ENCODE results near the gene CCL4.
"Not testable (repeated sequence)": the region's sequence is repeated elsewhere in the genome, so short reads cannot be mapped to it uniquely, and the experiment has no call there.

CCL4 gene

DNA sequence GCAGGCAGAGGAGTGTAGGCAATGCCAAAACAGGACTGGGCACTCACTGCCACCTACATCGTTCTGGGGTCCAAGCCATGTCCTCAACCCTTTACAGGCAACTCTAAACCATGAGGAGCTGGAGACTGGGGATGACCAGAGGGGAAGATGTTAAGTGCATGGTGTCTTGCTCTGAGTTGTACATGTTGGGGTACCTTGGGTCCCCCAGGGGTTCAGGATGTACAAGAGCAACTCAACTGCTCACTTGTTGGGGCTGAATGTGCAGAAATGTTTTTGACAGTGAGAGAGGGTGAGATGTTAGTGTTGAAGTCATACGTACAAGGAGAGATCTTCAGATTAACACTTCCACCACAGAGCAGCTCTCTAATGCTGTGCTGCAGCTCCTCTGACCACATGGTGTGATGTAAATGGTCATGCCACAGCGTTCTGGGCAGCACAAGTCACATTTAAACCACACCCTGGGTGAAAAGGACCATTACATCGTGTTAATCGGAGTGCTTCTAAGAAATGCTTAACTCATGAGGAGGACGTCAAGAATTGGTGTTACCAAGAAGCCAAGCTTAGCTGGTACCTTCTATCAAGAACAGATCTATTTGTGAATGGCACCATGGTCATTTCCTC, 37.2 kb upstream of the CCL4 start:
- FAIRE-seq (no peak), DNase-seq (ENCODE audit: insufficient read length, low spot score) (no peak)
- TF ChIP-seq, protein P1, sequence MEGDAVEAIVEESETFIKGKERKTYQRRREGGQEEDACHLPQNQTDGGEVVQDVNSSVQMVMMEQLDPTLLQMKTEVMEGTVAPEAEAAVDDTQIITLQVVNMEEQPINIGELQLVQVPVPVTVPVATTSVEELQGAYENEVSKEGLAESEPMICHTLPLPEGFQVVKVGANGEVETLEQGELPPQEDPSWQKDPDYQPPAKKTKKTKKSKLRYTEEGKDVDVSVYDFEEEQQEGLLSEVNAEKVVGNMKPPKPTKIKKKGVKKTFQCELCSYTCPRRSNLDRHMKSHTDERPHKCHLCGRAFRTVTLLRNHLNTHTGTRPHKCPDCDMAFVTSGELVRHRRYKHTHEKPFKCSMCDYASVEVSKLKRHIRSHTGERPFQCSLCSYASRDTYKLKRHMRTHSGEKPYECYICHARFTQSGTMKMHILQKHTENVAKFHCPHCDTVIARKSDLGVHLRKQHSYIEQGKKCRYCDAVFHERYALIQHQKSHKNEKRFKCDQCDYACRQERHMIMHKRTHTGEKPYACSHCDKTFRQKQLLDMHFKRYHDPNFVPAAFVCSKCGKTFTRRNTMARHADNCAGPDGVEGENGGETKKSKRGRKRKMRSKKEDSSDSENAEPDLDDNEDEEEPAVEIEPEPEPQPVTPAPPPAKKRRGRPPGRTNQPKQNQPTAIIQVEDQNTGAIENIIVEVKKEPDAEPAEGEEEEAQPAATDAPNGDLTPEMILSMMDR (IDR thresholded peaks at IDR 0.05; ENCODE audit: insufficient read depth, missing control alignments), result no peak

DNA sequence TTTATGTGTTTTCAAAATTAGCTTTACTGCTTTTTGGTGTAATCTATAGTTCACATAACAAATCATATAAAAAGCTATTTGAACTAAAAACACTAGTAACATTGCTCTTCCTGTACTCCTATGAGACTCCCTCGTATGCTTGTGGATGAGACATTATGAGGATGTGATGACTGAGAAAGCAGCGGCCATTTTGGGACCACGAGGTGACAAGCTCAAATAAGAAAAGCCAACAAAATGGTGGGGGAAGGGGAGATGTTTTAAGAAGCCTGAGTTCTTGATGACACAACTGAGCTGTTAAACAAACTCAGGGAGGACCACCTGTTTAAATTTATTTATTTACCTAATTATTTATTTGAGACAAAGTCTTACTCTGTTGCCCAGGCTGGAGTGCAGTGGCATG, 35.1 kb upstream of the CCL4 start:
- TF ChIP-seq, protein P1 (IDR thresholded peaks at IDR 0.05; ENCODE audit: insufficient read depth, missing control alignments), result no peak
- no peak for DNase-seq (ENCODE audit: insufficient read length, low spot score)
- FAIRE-seq, result no peak

DNA sequence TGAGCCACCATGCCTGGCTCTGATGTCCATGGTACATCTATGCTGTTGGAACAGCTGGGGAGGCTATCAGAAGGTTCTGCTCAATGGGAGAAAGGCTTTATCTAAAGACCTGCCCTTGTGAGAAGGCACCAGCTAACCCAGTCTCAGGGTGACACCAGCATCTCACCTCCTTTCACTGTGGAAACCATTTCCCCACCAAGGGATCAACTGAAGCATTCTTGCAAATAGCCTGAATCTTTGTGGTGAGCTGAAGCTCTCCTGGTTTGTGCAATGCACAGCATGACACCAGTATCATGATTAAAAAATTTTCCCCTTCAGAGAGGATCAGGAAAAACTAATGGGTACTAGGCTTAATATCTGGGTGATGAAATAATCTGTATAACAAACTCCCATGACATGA, 34.5 kb upstream of the CCL4 start:
- FAIRE-seq (no peak), DNase-seq (ENCODE audit: insufficient read length, low spot score) (no peak)
- TF ChIP-seq, protein P1 (IDR thresholded peaks at IDR 0.05; ENCODE audit: insufficient read depth, missing control alignments), result no peak

DNA sequence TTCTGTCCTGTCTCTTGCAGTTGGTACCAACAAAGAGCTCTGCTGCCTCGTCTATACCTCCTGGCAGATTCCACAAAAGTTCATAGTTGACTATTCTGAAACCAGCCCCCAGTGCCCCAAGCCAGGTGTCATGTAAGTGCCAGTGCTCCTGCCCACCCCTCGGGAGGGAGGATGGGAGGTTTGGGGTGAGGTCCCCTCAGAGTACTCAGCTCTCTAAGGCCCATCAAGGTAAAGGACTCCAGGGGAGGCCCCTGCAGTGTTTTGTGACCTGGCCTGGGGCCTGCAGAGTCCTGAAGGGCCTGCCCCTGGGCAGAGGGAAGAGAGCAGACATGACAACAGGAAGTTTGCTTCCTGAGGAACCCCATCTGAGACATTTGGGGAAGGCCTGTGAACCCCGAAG, 33.2 kb upstream of the CCL4 start:
- TF ChIP-seq, protein P1 (IDR thresholded peaks at IDR 0.05; ENCODE audit: insufficient read depth, missing control alignments), result no peak
- FAIRE-seq, result no peak
- DNase-seq (ENCODE audit: insufficient read length, low spot score), result no peak

DNA sequence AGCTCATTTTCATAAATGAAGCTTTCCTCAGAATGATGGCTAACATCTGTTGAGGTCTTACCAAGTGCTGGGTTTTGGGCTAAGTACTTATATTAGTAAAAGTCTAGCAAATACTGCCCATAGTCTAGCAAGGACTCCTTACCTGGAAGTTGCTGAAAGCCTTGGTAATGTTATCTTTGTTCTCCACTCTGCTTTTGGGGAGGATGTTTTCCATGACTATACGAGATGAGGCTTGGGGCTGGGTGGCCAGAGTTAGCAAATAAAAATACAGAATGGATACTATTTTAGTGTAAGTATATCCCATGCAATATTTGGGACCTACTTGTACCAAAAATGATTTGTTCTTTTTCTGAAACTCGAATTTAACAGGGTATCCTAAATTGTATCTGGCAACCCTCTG, 31.9 kb upstream of the CCL4 start:
- TF ChIP-seq, protein P1 (IDR thresholded peaks at IDR 0.05; ENCODE audit: insufficient read depth, missing control alignments), result no peak

DNA sequence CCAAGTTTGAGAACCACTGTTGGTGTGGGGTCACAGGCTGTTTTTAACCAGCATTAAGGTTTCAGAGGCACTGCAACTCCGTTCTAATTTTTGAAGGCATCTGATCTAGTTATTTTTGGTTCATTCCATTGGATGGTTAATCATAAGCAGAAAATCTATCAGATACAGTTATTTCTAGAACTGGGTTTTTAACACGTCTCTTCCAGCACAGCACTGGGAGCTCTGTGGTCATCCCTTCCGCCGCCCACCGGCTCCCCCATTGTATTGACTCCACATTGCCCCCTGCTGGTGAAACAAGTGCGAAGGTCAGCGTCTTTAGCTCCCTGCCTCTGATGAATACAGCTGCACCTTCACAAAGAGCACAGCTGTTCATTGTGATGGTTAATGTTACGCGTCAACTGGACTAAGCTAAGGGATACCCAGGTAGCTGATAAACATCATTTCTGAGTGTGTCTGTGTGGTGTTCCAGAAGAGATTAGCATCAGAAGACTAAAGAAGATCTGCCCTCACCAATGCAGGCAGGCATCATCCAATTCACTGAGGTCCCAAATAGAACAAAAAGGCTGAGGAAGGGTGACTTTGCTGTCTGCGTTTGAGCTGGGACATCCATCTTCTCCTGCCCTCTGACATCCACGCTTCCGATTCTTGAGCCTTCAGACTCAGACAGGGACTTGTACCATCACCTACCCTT, 31.1 kb upstream of the CCL4 start:
- FAIRE-seq, result no peak
- no peak for DNase-seq (ENCODE audit: insufficient read length, low spot score)
- TF ChIP-seq, protein P1 (IDR thresholded peaks at IDR 0.05; ENCODE audit: insufficient read depth, missing control alignments), result peak; percentile 65

More for the DNA sequence above, 31.9 kb upstream of the CCL4 start:
- FAIRE-seq, result no peak
- DNase-seq (ENCODE audit: insufficient read length, low spot score), result no peak

DNA sequence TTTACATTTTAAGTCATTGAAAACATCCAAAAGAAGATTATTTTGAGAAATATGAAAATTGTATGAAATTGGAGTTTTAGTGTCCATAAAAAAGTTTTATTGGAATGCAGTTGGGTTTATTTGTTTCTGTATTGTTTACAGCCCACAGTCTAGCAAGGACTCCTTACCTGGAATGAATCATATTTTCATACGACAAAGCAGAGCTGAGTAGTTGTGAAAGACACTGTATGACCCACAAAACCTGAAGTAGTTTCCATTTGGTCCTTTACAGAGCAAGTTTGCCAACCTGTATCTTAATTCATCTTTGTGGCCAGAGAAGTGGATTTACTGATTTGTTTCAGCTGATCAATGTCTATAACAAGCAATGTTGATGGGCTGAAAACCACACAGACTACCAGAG, 29.3 kb upstream of the CCL4 start:
- TF ChIP-seq, protein P1 (IDR thresholded peaks at IDR 0.05; ENCODE audit: insufficient read depth, missing control alignments), result no peak
- DNase-seq (ENCODE audit: insufficient read length, low spot score), result no peak
- FAIRE-seq, result no peak

DNA sequence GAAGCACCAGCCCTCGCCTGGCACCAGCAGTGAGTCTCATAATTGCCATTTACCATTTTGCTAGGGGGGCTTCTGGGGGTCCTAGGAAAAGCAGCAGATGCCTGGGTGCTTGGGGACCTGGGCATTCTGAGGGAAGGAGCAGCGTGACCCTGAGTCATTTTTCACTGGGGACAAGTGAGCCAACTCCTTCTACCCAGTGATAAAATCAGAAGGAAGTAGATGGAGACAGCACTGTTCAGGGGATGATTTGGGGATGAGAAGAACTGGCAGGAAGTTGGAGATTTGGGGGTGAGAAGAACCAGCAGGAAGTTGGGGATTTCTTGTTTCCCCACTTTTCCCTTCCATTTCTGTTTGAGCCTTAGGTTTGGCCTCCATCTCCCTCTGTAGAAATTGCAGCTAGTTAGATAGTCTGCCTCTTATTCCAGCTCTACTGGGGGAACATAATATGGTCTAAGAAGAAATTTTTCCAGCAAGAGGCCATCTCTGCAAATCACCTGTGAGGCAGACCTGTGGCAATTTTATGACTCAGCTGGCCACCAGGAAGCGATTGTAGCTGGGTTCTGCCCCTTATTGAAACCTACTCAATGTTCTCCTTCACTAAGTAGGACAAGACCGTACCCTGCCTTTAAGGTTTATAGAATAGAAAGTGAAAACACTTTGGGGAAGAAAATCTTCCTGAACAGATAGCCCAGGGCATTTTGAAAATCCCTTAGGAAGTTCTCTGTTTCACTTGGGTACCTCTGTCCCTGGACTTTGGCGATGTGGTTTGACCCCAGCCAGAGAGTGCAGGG, 21.8 kb upstream of the CCL4 start:
- DNase-seq (ENCODE audit: insufficient read length, low spot score); FAIRE-seq: not testable (repeated sequence)

DNA sequence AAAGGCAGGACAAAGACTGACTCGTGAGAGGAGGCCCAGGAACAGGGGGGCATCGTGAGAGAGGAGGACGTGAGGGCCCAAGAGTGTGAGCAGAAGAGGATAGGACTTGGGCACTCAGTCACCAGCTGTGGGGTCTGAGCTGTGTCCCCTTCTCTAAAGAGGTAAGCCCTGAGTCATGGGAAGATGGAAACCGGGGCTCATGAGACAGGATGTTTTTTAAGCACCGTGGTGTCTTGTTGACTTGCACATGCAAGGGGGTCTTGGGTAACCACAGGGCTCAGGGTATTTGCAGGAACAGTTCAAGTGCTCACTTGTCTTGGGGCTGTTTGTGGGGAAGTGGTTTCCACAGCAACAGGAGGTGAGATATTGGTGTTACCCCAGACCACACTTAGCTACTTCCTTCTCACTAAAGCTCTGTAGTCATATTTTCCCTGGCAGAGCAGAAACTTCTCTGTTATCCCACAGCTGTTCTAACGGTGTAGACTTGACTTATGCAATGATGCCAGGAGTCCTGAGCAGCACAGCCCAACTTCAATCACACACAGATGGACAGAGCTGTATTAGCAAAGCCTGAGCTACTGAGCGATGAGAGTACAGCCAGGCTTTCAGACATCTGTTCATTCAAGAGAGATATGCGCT, 21.0 kb upstream of the CCL4 start:
- not testable (repeated sequence) for FAIRE-seq; DNase-seq (ENCODE audit: insufficient read length, low spot score)

DNA sequence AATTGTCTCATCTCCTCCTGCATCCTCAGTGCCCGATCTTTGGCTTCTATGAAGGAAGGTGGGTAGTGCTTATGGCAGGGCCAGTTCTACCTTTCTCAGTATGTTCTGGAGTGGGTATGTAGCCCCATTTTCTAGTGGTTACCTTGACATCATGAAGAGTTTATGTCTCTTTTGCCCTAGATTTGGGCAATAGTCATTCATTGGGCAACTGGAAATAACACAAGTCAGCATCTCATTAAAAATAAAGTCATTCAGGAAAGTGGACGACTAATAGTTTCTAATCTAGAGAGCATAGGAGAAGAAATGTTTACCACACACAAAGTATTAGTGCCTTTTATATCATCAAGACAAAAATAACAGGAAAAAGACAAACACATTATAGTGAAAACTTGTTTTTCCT, 19.9 kb upstream of the CCL4 start:
- FAIRE-seq; DNase-seq (ENCODE audit: insufficient read length, low spot score): not testable (repeated sequence)
